CD4-positive, alpha-beta memory T cell (primary cell): ENCODE results near the gene WBP11. TPM values are rescaled to one million over a fixed set of nuclear protein-coding genes. Genes with fewer than 3 reads are reported as not detected.

Experiments used
- CTCF ChIA-PET: fragments of 350-600 bp; sonication (Branson Sonifier 250); formaldehyde crosslinking; loops from one replicate; lab custom pipeline; 2021; ENCODE audit warnings: inconsistent platforms; ENCODE audit not compliant: partially characterized antibody; lab: Charles Lee
- POLR2A ChIA-PET: fragments of 350-600 bp; sonication (Branson Sonifier 250); formaldehyde crosslinking; loops from one replicate; lab custom pipeline; 2021; ENCODE audit not compliant: partially characterized antibody; lab: Charles Lee
- DNase-seq, 5 donors: peaks; one replicate each; pipeline versions ENCODE4 v3.0.0 to v3.0.0-alpha.2; 2020 to 2022; ENCODE audit warnings: mixed read lengths in 1 of 5
- H3K27ac ChIP-seq: one replicate; pipeline ENCODE4 v1.7.0; 2013; ENCODE audit warnings: low read depth, low read length
- H3K27me3 ChIP-seq: 2 replicates; pipeline ENCODE4 v1.7.0; 2013; ENCODE audit warnings: mild to moderate bottlenecking, low read length, moderate library complexity; ENCODE audit not compliant: insufficient read depth
- H3K36me3 ChIP-seq: 2 replicates; pipeline ENCODE4 v1.7.0; 2013; ENCODE audit warnings: mild to moderate bottlenecking, low read length, moderate library complexity; ENCODE audit not compliant: insufficient read depth
- H3K4me1 ChIP-seq: 2 replicates; pipeline ENCODE4 v1.7.0; 2013; ENCODE audit warnings: mild to moderate bottlenecking, low read length, moderate library complexity; ENCODE audit not compliant: insufficient read depth
- H3K4me3 ChIP-seq, 2 donors: one replicate each; pipeline ENCODE4 v1.7.0; 2013; ENCODE audit warnings: low read length in 2 of 2, mild to moderate bottlenecking in 1 of 2
- H3K9me3 ChIP-seq, 2 donors: one replicate each; pipeline ENCODE4 v1.7.0; 2013; ENCODE audit warnings: low read length in 2 of 2, control low read depth in 1 of 2; ENCODE audit not compliant: control insufficient read depth in 1 of 2
- H3K27ac Mint-ChIP-seq, 7 donors: one replicate each; pipeline ENCODE4 v1.8.0; 2020 to 2021; ENCODE audit warnings: mixed read lengths in 7 of 7, mild to moderate bottlenecking in 6 of 7, inconsistent platforms in 3 of 7, moderate library complexity in 3 of 7
- H3K27me3 Mint-ChIP-seq, 2 donors: one replicate each; pipeline ENCODE4 v1.8.0; 2020 to 2021; ENCODE audit warnings: mixed read lengths in 2 of 2
- H3K36me3 Mint-ChIP-seq, 2 donors: one replicate each; pipeline ENCODE4 v1.8.0; 2020 to 2021; ENCODE audit warnings: mixed read lengths in 2 of 2, inconsistent platforms in 1 of 2, mild to moderate bottlenecking in 1 of 2
- H3K4me1 Mint-ChIP-seq, 4 donors: one replicate each; pipeline ENCODE4 v1.8.0; 2020 to 2021; ENCODE audit warnings: mixed read lengths in 4 of 4, mild to moderate bottlenecking in 1 of 4
- H3K4me3 Mint-ChIP-seq, 8 donors: one replicate each; pipeline ENCODE4 v1.8.0; 2020 to 2021; ENCODE audit warnings: mixed read lengths in 8 of 8, mild to moderate bottlenecking in 7 of 8, moderate library complexity in 6 of 8, inconsistent platforms in 3 of 8
- H3K9me3 Mint-ChIP-seq, 8 donors: one replicate each; pipeline ENCODE4 v1.8.0; 2020 to 2021; ENCODE audit warnings: mixed read lengths in 8 of 8, mild to moderate bottlenecking in 5 of 8, inconsistent platforms in 3 of 8, moderate library complexity in 1 of 8
- intact Hi-C: fragments of 100-400 bp; cut with micrococcal nuclease; formaldehyde crosslinking; loops from one replicate; pipeline ENCODE4 v1.15.1; 2023
- polyA plus RNA-seq, 2 donors: library from polyadenylated mRNA; unstranded; fragments of 300-500 nt; fragmentation: Illumina TruSeq; gene quantifications; one replicate each; pipeline ENCODE4 v1.2.3, GENCODE V29; 2021
- total RNA-seq, 2 experiments: library from RNA; stranded (reverse); gene quantifications; one replicate each; pipeline ENCODE4 v1.2.3, GENCODE V29; 2021

The WBP11 gene
- total and polyA plus RNA-seq, 4 experiments from 2014 or later: 45.8 to 83.8 (median 80.8) TPM

DNA sequence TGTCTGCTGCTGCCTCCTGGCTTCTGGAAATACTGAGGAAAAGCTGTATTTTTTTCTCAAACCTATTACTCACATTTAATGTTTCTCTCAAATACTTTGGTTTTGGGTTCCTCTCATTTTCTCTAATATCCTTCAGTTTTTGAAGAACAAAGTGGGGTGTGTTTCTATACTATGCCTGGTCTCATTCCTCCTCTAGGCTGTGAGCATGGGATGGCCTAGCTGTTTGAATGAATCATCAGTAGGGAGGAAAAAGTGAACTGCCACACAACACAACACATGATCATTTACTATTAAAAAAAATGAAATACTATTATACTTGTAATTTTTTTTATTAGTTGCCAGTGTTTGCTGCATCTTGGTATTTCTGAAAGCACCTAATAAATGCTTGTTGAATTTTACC is 22.0 kb upstream of the WBP11 start:
- Mint-ChIP-seq H3K36me3 (peaks cover 0 to 4% of the 10 kb centered on the region in 2 donors), H3K27ac (no peak overlapping the region), H3K4me1 (no peaks in the 10 kb centered on the region), H3K27me3 (peaks cover 0 to 3% of the 10 kb centered on the region in 2 donors), H3K4me3 (no peak overlapping the region), H3K9me3 (no peaks in the 10 kb centered on the region)
- no peaks in the 10 kb centered on the region for H3K27me3 ChIP-seq
- H3K4me1 ChIP-seq: no peaks in the 10 kb centered on the region
- no peaks in the 10 kb centered on the region for H3K36me3 ChIP-seq
- CTCF ChIA-PET: interaction anchor here (1.3 kb wide), 1 partner anchor 21 kb away, joined by 6 read pairs; no protein-coding TSS in a partner anchor
- DNase-seq: no peak
- no peak overlapping the region for H3K4me3 ChIP-seq
- POLR2A ChIA-PET: no interaction called here
- intact Hi-C loops: no loop called here
- no peak overlapping the region for H3K27ac ChIP-seq
- H3K9me3 ChIP-seq: no peaks in the 10 kb centered on the region

DNA sequence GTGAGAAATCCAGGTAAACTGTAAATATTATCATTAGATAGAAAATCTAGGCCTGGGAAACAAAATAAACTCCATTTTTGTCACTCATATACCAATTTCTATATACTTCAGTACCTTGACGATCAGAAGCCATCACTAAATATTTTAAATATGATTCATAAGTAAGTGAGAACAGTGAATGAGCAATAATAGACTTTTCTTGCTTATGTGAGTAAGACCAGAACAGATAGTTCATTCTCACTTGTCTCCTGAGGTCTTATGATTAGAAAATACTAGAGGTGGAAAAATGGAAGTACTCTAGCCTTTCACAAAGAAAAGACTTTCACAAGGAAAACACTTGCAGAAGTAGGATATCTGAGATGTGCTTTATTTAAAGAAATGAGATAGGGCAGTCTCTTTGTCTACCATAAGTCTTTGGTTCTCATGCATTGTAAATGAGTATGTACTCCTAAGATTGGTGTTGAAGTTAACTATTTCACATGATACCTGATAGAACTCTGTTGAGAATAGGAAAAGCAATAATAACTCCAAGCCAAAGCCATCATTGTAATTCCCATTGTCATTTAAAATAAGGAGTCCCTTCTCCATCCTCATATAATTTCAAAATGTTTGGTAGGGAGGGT is 20.8 kb upstream of the WBP11 start:
- intact Hi-C loops: no loop called here
- POLR2A ChIA-PET: no interaction called here
- H3K27ac Mint-ChIP-seq: no peak overlapping the region

DNA sequence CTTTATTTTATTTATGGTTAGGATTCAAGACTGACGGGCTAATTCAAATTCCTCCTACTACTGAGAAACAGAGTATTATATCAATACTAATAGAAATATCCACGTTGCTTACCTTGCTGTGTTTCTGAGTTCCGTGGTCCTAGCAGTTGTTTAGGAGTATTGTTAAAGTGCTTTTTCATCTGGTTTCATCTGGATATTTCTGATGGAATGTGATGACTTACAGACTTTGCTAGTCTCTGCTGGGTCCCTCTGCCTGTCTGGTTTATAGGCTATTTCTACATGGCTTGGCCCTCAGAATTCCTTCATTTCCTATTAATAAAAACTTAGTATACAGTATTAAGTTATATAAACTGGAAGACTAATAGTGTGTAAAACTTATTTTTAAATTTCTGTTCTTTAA is 10.7 kb upstream of the WBP11 start, which contains the start of gene SMCO3:
Gene SMCO3, minus strand, starts transcription at position 169 of the 400 bp plus-strand sequence. CDS start 7,502 bp downstream, outside the sequence.
- Histone ChIP-seq H3K4me3 (no peak within 1 kb of the TSS), H3K9me3 (no peaks in the 10 kb centered on the region), H3K36me3 (no peaks in the 10 kb centered on the region), H3K27ac (no peak within 1 kb of the TSS), H3K27me3 (no peaks in the 10 kb centered on the region), H3K4me1 (peaks cover 12% of the 10 kb centered on the region)
- ChIA-PET CTCF (interaction anchor here (0.7 kb wide), 1 partner anchor 8 kb away, joined by 4 read pairs; no protein-coding TSS in a partner anchor), POLR2A (no interaction called here)
- H3K36me3 Mint-ChIP-seq: no peaks in the 10 kb centered on the region
- intact Hi-C loops: no loop called here
- no peak within 1 kb of the TSS for H3K27ac Mint-ChIP-seq
- H3K9me3 Mint-ChIP-seq: peaks cover 0 to 5% (median 0%) of the 10 kb centered on the region in 8 donors
- H3K4me1 Mint-ChIP-seq: peaks cover 6 to 20% (median 14%) of the 10 kb centered on the region in 4 donors
- H3K4me3 Mint-ChIP-seq: no peak within 1 kb of the TSS
- H3K27me3 Mint-ChIP-seq: peaks cover 2 to 3% of the 10 kb centered on the region in 2 donors
- DNase-seq: peak in 1 of 5 donors; percentile 12

More for the DNA sequence above, 20.8 kb upstream of the WBP11 start:
- H3K9me3 Mint-ChIP-seq: no peaks in the 10 kb centered on the region
- H3K27ac ChIP-seq: no peak overlapping the region
- H3K36me3 Mint-ChIP-seq: peaks cover 0 to 4% of the 10 kb centered on the region in 2 donors
- peaks cover 0 to 3% of the 10 kb centered on the region in 2 donors for H3K27me3 Mint-ChIP-seq
- no peaks in the 10 kb centered on the region for H3K4me1 ChIP-seq
- no peak overlapping the region for H3K4me3 Mint-ChIP-seq
- CTCF ChIA-PET: no interaction called here
- no peaks in the 10 kb centered on the region for H3K9me3 ChIP-seq
- H3K36me3 ChIP-seq: no peaks in the 10 kb centered on the region
- H3K4me1 Mint-ChIP-seq: no peaks in the 10 kb centered on the region
- H3K27me3 ChIP-seq: no peaks in the 10 kb centered on the region
- H3K4me3 ChIP-seq: no peak overlapping the region
- no peak for DNase-seq

DNA sequence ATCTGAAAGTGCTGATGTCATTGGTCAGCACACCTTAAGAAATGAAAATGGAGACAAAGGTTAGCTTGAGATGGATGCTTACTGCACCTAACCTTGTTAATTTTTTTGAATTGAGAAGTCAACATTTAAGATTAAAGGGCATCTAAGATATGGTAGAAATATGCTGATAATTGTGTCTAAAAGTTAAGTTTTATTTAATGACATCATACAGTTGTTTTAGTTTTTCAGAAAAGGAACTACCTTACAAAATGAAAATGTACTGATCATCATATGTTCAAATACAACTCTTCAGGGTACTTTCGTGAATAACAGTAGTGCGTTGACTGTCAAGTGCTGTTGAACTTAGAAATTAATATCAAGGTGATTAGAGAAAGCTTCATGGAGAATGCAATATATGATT is 8.2 kb upstream of the WBP11 start:
- H3K4me3 ChIP-seq: no peak overlapping the region
- no peaks in the 10 kb centered on the region for H3K36me3 ChIP-seq
- H3K36me3 Mint-ChIP-seq: no peaks in the 10 kb centered on the region
- CTCF ChIA-PET: interaction anchor here (1.3 to 2.1 kb wide), 3 partner anchors 41 to 410 kb away, joined by 5 to 10 read pairs (median 8); partner anchors contain the start of gene RERG
- no peaks in the 10 kb centered on the region for H3K9me3 ChIP-seq
- no peak overlapping the region for H3K27ac Mint-ChIP-seq
- peaks cover 5 to 14% (median 11%) of the 10 kb centered on the region in 4 donors for H3K4me1 Mint-ChIP-seq
- DNase-seq: no peak
- intact Hi-C loops: no loop called here
- no peaks in the 10 kb centered on the region for H3K27me3 Mint-ChIP-seq
- POLR2A ChIA-PET: interaction anchor here (1.7 kb wide), 1 partner anchor 41 kb away, joined by 11 read pairs; a partner anchor contains a TSS
- no peaks in the 10 kb centered on the region for H3K27me3 ChIP-seq
- H3K9me3 Mint-ChIP-seq: no peaks in the 10 kb centered on the region
- H3K4me3 Mint-ChIP-seq: no peak overlapping the region
- peaks cover 12% of the 10 kb centered on the region for H3K4me1 ChIP-seq
- no peak overlapping the region for H3K27ac ChIP-seq

DNA sequence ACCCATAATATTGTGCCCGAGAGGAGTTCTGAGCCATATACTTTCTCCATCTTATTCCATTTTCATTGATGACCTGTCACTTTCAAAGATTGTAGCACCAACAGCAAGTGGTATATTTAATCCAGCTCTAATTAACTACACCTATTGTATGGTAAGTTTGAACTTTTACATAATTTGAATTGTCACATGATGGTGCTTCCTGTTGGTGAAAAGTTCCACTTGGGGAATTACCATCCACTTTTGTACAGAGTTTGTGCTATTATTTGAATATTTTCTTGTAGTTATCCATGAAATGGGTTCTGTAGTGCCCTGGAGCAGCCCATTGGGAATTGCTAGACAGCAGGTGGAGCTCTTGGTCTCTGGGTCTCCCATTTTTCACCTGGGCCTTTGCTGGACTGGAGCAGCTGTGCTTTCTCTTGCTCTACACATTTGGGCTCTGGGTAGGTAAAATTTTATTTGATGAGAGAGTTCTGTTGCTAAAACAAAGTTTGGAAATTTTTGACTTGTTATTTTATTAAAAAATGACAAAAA is 7.7 kb upstream of the WBP11 start:
- Mint-ChIP-seq H3K36me3 (no peaks in the 10 kb centered on the region), H3K9me3 (no peaks in the 10 kb centered on the region), H3K27ac (no peak overlapping the region), H3K4me1 (peaks cover 5 to 14% (median 11%) of the 10 kb centered on the region in 4 donors), H3K27me3 (no peaks in the 10 kb centered on the region), H3K4me3 (peak overlapping the region in 1 of 8 donors; percentile 45)
- H3K4me1 ChIP-seq: peaks cover 12% of the 10 kb centered on the region
- no peak for DNase-seq
- no peak overlapping the region for H3K27ac ChIP-seq
- H3K9me3 ChIP-seq: no peaks in the 10 kb centered on the region
- CTCF ChIA-PET: interaction anchor here (1.3 to 2.1 kb wide), 3 partner anchors 41 to 410 kb away, joined by 5 to 10 read pairs (median 8); partner anchors contain the start of gene RERG
- no peaks in the 10 kb centered on the region for H3K27me3 ChIP-seq
- no peaks in the 10 kb centered on the region for H3K36me3 ChIP-seq
- H3K4me3 ChIP-seq: no peak overlapping the region
- POLR2A ChIA-PET: interaction anchor here (1.4 to 1.7 kb wide), 2 partner anchors 37 to 41 kb away, joined by 5 to 11 read pairs; a partner anchor contains a TSS
- intact Hi-C loops: no loop called here

DNA sequence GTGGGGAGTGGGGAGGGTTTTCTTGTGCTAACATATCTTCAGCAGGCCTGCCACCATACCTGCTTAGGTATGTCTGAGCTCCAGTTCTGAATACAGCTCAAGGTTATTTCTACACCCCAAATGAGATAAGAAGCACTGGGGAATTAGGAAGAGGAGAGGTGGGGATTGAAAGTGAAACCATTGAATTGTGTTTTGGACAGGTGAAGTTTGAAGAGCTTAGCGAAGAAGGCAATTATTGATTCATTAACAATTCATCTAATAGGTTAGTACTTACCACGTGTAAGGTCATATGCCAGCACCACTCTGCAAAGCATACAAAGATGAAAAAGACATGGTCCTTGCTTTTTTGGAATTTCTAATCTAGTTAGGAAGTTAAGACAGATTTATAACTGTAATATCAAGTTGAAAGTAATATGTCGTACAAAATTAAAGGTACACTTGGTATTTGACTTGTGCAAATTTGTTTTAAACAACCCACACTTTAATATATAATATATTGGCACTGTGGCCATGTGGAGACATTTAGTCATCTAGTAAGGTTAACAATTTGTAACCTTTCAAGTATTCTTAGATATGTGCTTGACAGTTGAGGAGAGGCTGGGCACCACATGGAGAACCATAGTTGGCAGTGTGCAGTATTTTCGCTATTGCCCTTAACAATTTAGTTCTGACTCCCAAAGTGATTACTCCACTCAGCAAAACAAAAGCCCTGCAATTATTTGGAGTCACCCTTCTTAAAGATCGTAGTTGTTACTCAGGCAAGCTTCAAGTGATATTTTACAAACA is 7.1 kb upstream of the WBP11 start:
- Mint-ChIP-seq H3K27me3 (no peaks in the 10 kb centered on the region), H3K4me3 (peak overlapping the region in 3 of 8 donors; percentile 13 to 64 (median 45)), H3K4me1 (peaks cover 9 to 14% (median 13%) of the 10 kb centered on the region in 4 donors), H3K36me3 (no peaks in the 10 kb centered on the region), H3K9me3 (no peaks in the 10 kb centered on the region), H3K27ac (peak overlapping the region in 2 of 7 donors; percentile 20 to 57)
- no peaks in the 10 kb centered on the region for H3K36me3 ChIP-seq
- intact Hi-C loops: no loop called here
- POLR2A ChIA-PET: interaction anchor here (1.4 to 1.7 kb wide), 2 partner anchors 36 to 40 kb away, joined by 5 to 11 read pairs; a partner anchor contains a TSS
- H3K9me3 ChIP-seq: no peaks in the 10 kb centered on the region
- CTCF ChIA-PET: interaction anchor here (1.3 to 2.1 kb wide), 3 partner anchors 40 to 411 kb away, joined by 5 to 10 read pairs (median 8); partner anchors contain the start of gene RERG
- no peak overlapping the region for H3K4me3 ChIP-seq
- DNase-seq: no peak
- no peaks in the 10 kb centered on the region for H3K27me3 ChIP-seq
- H3K4me1 ChIP-seq: peaks cover 14% of the 10 kb centered on the region
- no peak overlapping the region for H3K27ac ChIP-seq
